Gastroesophageal sphincter (tissue), 3 donors: ENCODE measurements around the gene ARHGEF17.

ENCODE experiments used
- CTCF ChIP-seq, 4 experiments: fragments of 200-600 bp in 2 of 4; fragments of 450-650 bp in 2 of 4; sonication (generic) in 1 of 4; IDR thresholded peaks; one replicate each; pipeline ENCODE4 v1.5.1; 2017 to 2019; ENCODE audit warnings: antibody characterized with exemption in 4 of 4, mild to moderate bottlenecking in 2 of 4, moderate library complexity in 2 of 4
- EP300 ChIP-seq: sonication (generic); formaldehyde crosslinking; IDR thresholded peaks from one replicate; pipeline ENCODE4 v1.6.1; 2017; ENCODE audit warnings: antibody characterized with exemption, mild to moderate bottlenecking

GRCh38 chr11:73384531-73384871, 76.4 kb downstream of the ARHGEF17 start:
- TF ChIP-seq CTCF (IDR thresholded peaks at IDR 0.05) = no peak
- TF ChIP-seq EP300 = no peak
